Measurements from ENCODE around the gene APCDD1L.
A peak's percentile ranks its signal among the peaks of the same experiment; 100 is the strongest.
"Not testable (repeated sequence)": the region's sequence is repeated elsewhere in the genome, so short reads cannot be mapped to it uniquely, and the experiment has no call there.

Gene APCDD1L

GRCh38 chr20:58512808-58513552, 2.2 kb downstream of the APCDD1L start:
- no peak for DNase-seq

GRCh38 chr20:58511861-58512260, 3.3 kb downstream of the APCDD1L start:
- no peak for DNase-seq

- peak; percentile 21 for DNase-seq
Measured at GRCh38 chr20:58511364-58511763, 3.8 kb downstream of the APCDD1L start.

GRCh38 chr20:58510921-58511320, 4.3 kb downstream of the APCDD1L start:
- DNase-seq: no peak

GRCh38 chr20:58508762-58509395, 6.3 kb downstream of the APCDD1L start:
- no peak for DNase-seq

GRCh38 chr20:58506999-58507398, 8.2 kb downstream of the APCDD1L start:
- DNase-seq: not testable (repeated sequence)

- no peak for DNase-seq
Measured at GRCh38 chr20:58504566-58504965, 10.6 kb downstream of the APCDD1L start.

- no peak for DNase-seq
Measured at GRCh38 chr20:58503668-58504067, 11.5 kb downstream of the APCDD1L start.

- no peak for DNase-seq
Measured at GRCh38 chr20:58500256-58500655, 14.9 kb downstream of the APCDD1L start.

GRCh38 chr20:58498470-58499068, 16.6 kb downstream of the APCDD1L start:
- no peak for DNase-seq

- no peak for DNase-seq
Measured at GRCh38 chr20:58497724-58498469, 17.3 kb downstream of the APCDD1L start.

- no peak for DNase-seq
Measured at GRCh38 chr20:58497076-58497641, 18.0 kb downstream of the APCDD1L start.

GRCh38 chr20:58496429-58496769, 18.8 kb downstream of the APCDD1L start:
- no peak for DNase-seq

GRCh38 chr20:58495623-58496428, 19.4 kb downstream of the APCDD1L start:
- DNase-seq: no peak

GRCh38 chr20:58494923-58495622, 20.1 kb downstream of the APCDD1L start:
- no peak for DNase-seq

- DNase-seq: peak; percentile 12
Measured at GRCh38 chr20:58492795-58493524, 22.2 kb downstream of the APCDD1L start.

GRCh38 chr20:58492074-58492718, 23.0 kb downstream of the APCDD1L start:
- DNase-seq: no peak

GRCh38 chr20:58486207-58486606, 29.0 kb downstream of the APCDD1L start:
- DNase-seq: no peak

- no peak for DNase-seq
Measured at GRCh38 chr20:58485393-58485792, 29.8 kb downstream of the APCDD1L start.

- DNase-seq: no peak
Measured at GRCh38 chr20:58483470-58483869, 31.7 kb downstream of the APCDD1L start.

Data from fibroblast of skin of right quadriceps (primary cell).